T-helper 22 cell (primary cell): ENCODE data around the gene PNPT1.
"Not testable (repeated sequence)": the region's sequence is repeated elsewhere in the genome, so short reads cannot be mapped to it uniquely, and the experiment has no call there.

ENCODE experiments used
- DNase-seq: peaks from one replicate; pipeline ENCODE4 v3.0.0-alpha.2; 2020; ENCODE audit warnings: low read depth

Gene PNPT1

GRCh38 chr2:55596795-55597194, 96.8 kb downstream of the PNPT1 start:
- not testable (repeated sequence) for DNase-seq

GRCh38 chr2:55595536-55595935, 98.1 kb downstream of the PNPT1 start:
- no peak for DNase-seq

GRCh38 chr2:55592130-55592529, 101.5 kb downstream of the PNPT1 start:
- DNase-seq, result no peak

GRCh38 chr2:55590810-55591440, 102.7 kb downstream of the PNPT1 start:
- no peak for DNase-seq

GRCh38 chr2:55585451-55586080, 108.1 kb downstream of the PNPT1 start:
- no peak for DNase-seq
